IPS-18a (cell line): ENCODE results near the gene SPTBN4.
"Not testable (repeated sequence)": the region's sequence is repeated elsewhere in the genome, so short reads cannot be mapped to it uniquely, and the experiment has no call there.

ENCODE experiments used
- H3K27ac ChIP-seq: one replicate; pipeline ENCODE4 v1.5.1; 2013; ENCODE audit warnings: low read length
- H3K27me3 ChIP-seq: one replicate; pipeline ENCODE4 v1.6.1; 2013; ENCODE audit warnings: mild to moderate bottlenecking, low read length; ENCODE audit not compliant: control insufficient read depth, insufficient read depth
- H3K36me3 ChIP-seq: one replicate; pipeline ENCODE4 v1.6.1; 2013; ENCODE audit warnings: low read depth, low read length; ENCODE audit not compliant: control insufficient read depth
- H3K4me1 ChIP-seq: one replicate; pipeline ENCODE4 v1.6.1; 2013; ENCODE audit warnings: low read depth, low read length; ENCODE audit not compliant: control insufficient read depth
- H3K4me3 ChIP-seq: one replicate; pipeline ENCODE4 v1.5.1; 2013; ENCODE audit warnings: low read length
- H3K9ac ChIP-seq: one replicate; pipeline ENCODE4 v1.6.1; 2013; ENCODE audit warnings: mild to moderate bottlenecking, low read length, moderate library complexity
- H3K9me3 ChIP-seq: one replicate; pipeline ENCODE4 v1.6.1; 2013; ENCODE audit warnings: low read depth, low read length; ENCODE audit not compliant: control insufficient read depth

The SPTBN4 gene

DNA sequence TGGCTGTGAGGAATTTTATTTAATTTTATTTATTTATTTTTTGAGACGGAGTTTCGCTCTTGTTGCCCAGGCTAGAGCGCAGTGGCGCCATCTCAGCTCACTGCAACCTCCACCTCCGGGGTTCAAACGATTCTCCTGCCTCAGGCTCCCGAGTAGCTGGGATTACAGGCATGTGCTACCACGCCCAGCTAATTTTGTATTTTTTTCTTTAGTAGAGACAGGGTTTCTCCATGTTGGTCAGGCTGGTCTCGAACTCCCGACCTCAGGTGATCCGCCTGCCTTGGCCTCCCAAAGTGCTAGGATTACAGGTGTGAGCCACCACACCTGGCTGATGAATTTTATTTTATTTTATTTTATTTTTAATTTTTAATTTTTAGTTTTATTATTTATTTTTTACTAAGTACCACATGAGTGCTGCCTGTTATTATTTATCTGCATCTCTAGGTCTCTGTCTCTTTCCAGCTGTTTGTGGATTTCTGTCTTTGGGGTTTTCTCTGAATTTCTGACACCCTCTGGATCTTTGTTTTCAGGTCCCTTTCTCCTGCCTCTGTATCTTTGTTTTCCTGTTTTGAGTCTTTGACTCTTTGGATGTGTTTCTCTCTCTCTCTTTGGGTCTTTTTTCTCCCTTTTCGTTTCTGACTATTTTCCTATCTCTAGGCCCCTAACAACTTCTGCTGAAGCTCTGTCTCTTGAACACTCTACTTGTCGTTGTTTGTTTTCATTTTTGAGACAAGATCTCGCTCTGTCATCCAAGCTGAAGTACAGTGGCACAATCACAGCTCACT, 157.8 kb downstream of the SPTBN4 start:
- H3K4me1 ChIP-seq, H3K9ac ChIP-seq, H3K27ac ChIP-seq, H3K9me3 ChIP-seq, H3K4me3 ChIP-seq, H3K27me3 ChIP-seq: not testable (repeated sequence)
- peaks cover 12% of the 10 kb centered on the region for H3K36me3 ChIP-seq

DNA sequence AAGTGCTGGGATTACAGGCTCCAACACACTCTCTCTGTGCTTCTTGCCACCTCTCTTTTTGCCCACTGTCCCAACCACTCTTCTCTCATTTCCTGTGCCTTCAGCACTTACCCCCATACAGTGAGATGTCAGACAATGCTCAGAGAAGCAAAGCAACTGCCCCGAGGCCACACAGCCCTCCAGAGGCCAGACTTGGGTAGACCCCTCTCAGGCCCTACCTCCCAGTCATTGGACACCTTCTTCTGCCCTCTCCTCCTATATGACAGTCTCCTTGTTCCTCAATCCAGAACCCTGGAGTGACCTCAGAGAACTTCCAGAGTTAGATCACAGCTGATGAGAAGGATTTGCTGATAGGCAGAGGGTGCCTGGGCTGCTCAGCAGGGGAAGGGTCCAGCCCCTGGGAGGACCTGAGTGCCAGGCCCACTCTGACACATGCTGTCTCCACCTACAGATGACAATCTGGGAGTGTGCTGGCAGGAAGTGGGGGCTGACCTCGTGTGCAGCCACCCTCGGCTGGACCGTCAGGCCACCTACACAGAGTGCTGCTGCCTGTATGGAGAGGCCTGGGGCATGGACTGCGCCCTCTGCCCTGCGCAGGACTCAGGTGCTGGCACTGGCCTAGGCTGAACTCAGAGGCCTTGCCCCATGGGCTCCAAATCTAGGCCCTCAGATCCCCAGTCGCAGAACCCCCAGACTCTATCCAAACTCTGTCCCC, 158.8 kb downstream of the SPTBN4 start:
- Histone ChIP-seq H3K9me3 (no peaks in the 10 kb centered on the region), H3K4me1 (peaks cover 7% of the 10 kb centered on the region), H3K27me3 (no peaks in the 10 kb centered on the region), H3K27ac (no peak overlapping the region), H3K36me3 (peaks cover 12% of the 10 kb centered on the region), H3K9ac (no peak overlapping the region), H3K4me3 (no peak overlapping the region)
